NCI-H774 (cell line): Measurements from ENCODE around the gene PCDH15.
A peak's percentile ranks its signal among the peaks of the same experiment; 100 is the strongest.

Experiments
- DNase-seq: peaks from one replicate; lab custom pipeline; 2025; lab: John Stamatoyannopoulos, UW

PCDH15 gene

GRCh38 chr10:54125098-54125747 is 675.8 kb downstream of the PCDH15 start:
- DNase-seq = no peak

GRCh38 chr10:54124209-54124885 is 676.7 kb downstream of the PCDH15 start:
- no peak for DNase-seq

GRCh38 chr10:54120806-54121205 is 680.2 kb downstream of the PCDH15 start:
- DNase-seq = no peak

GRCh38 chr10:54108961-54109360 is 692.1 kb downstream of the PCDH15 start:
- no peak for DNase-seq

GRCh38 chr10:54096892-54097291 is 704.1 kb downstream of the PCDH15 start:
- DNase-seq = no peak

- DNase-seq = no peak
Observed at GRCh38 chr10:54094321-54094720, 706.7 kb downstream of the PCDH15 start.

- no peak for DNase-seq
Observed at GRCh38 chr10:54091237-54091636, 709.8 kb downstream of the PCDH15 start.

GRCh38 chr10:54081950-54082349 is 719.1 kb downstream of the PCDH15 start:
- DNase-seq = no peak

- no peak for DNase-seq
Observed at GRCh38 chr10:54067361-54067760, 733.7 kb downstream of the PCDH15 start.

GRCh38 chr10:54066646-54067045 is 734.4 kb downstream of the PCDH15 start:
- DNase-seq = no peak

- DNase-seq = no peak
Observed at GRCh38 chr10:54065106-54065505, 735.9 kb downstream of the PCDH15 start.

- DNase-seq = no peak
Observed at GRCh38 chr10:54064215-54064614, 736.8 kb downstream of the PCDH15 start.

GRCh38 chr10:54063514-54063913 is 737.5 kb downstream of the PCDH15 start:
- DNase-seq = peak; percentile 7

- no peak for DNase-seq
Observed at GRCh38 chr10:54060572-54060971, 740.5 kb downstream of the PCDH15 start.

GRCh38 chr10:54057357-54057756 is 743.7 kb downstream of the PCDH15 start:
- no peak for DNase-seq

- no peak for DNase-seq
Observed at GRCh38 chr10:54026340-54026739, 774.7 kb downstream of the PCDH15 start.

GRCh38 chr10:54011117-54011516 is 789.9 kb downstream of the PCDH15 start:
- DNase-seq = no peak

GRCh38 chr10:54010337-54010933 is 790.6 kb downstream of the PCDH15 start:
- DNase-seq = no peak

- DNase-seq = no peak
Observed at GRCh38 chr10:54009672-54010071, 791.4 kb downstream of the PCDH15 start.

GRCh38 chr10:54002077-54002476 is 799.0 kb downstream of the PCDH15 start:
- DNase-seq = no peak

- DNase-seq = no peak
Observed at GRCh38 chr10:53997953-53998352, 803.1 kb downstream of the PCDH15 start.

- DNase-seq = no peak
Observed at GRCh38 chr10:53990799-53991238, 810.2 kb downstream of the PCDH15 start.

- DNase-seq = no peak
Observed at GRCh38 chr10:53983431-53983830, 817.6 kb downstream of the PCDH15 start.
